Stimulated activated effector memory CD8-positive, alpha-beta T cell treated with anti-CD3 and anti-CD28 coated beads, Interleukin-12 subunit alpha, Interleukin-12 subunit beta, amount 100 ng/mL, for 72 hours (primary cell): ENCODE results near the gene MTG2.
A peak's percentile ranks its signal among the peaks of the same experiment; 100 is the strongest.
"Not testable (repeated sequence)": the region's sequence is repeated elsewhere in the genome, so short reads cannot be mapped to it uniquely, and the experiment has no call there.

Source experiments
- ATAC-seq: fragments of 150-1000 bp; cut with Tn5 transposase; 2 replicates; pipeline ENCODE4 v1.10.0; 2021
- DNase-seq, 2 donors: peaks; one replicate each; pipeline ENCODE4 v3.0.0; 2021 to 2022; ENCODE audit warnings: low spot score in 2 of 2
- H3K27ac Mint-ChIP-seq: one replicate; pipeline ENCODE4 v1.8.0; 2022; ENCODE audit warnings: mild to moderate bottlenecking, mixed read lengths
- H3K36me3 Mint-ChIP-seq: one replicate; pipeline ENCODE4 v1.8.0; 2022; ENCODE audit warnings: mild to moderate bottlenecking, mixed read lengths
- H3K4me1 Mint-ChIP-seq: one replicate; pipeline ENCODE4 v1.8.0; 2022; ENCODE audit warnings: mixed read lengths
- H3K4me3 Mint-ChIP-seq: one replicate; pipeline ENCODE4 v1.8.0; 2022; ENCODE audit warnings: mild to moderate bottlenecking, mixed read lengths
- H3K9me3 Mint-ChIP-seq: one replicate; pipeline ENCODE4 v1.8.0; 2022; ENCODE audit warnings: mixed read lengths

The MTG2 gene

DNA sequence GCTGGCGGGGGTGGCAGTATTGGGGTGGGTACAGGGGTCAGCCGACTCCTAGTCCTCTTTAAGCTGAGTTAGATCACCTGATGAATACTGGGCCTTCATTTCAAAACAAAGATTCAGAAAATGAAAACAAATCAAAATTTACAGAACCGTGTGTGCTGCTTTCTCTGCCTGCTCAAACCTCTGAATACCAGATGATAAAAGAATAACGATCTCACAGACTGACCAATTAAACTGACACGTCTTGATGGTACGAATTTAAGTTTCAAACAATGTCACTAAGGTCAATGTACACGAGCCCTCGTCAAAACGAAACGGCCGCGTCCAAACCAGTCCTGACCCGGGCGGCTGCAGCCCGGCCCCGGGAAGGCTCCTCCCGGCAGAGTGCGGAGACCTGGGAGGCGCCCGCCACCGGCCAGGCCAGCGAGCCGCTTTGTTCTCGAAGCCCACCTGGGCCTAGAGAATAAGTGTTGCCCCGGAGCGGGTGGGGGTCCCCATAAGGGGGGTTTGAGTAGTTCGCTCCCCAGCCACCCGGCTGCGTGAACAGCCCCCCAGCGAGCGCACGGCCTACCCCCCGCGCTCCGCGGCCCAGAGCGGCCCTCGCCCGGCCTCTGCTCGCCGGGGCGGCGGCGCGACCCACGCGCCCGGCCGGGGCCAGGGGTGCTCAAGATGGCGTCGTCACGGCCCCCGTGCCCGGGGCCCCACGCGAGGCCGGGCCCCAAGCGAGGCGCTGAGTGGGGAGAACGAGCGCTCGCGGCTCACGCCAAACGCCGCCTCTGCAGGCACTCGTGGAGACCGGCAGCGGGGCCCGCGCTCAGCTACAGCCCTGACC lies 40.4 kb upstream of the MTG2 start:
- H3K4me3 Mint-ChIP-seq: peak overlapping the region; percentile 89
- peak; percentile 35 for ATAC-seq
- H3K36me3 Mint-ChIP-seq: peaks cover 59% of the 10 kb centered on the region
- H3K9me3 Mint-ChIP-seq: no peaks in the 10 kb centered on the region
- H3K4me1 Mint-ChIP-seq: peaks cover 56% of the 10 kb centered on the region
- DNase-seq: peak in 1 of 2 donors; percentile 61
- H3K27ac Mint-ChIP-seq: peak overlapping the region; percentile 95

GRCh38 chr20:62143081-62143956 lies 39.5 kb upstream of the MTG2 start, which contains the start of the genes PSMA7 and SS18L1:
Gene PSMA7 (minus strand): TSS chr20:62143394. CDS start chr20:62143303, 91 bp downstream.
Gene SS18L1 (plus strand): TSS chr20:62143769. CDS start chr20:62143821, 52 bp downstream.
- DNase-seq: peak; percentile 78 to 87
- peak; percentile 91 for ATAC-seq
- Mint-ChIP-seq H3K4me1 (peaks cover 52% of the 10 kb centered on the region), H3K27ac (peak within 1 kb of the TSS; percentile 95), H3K4me3 (peak within 1 kb of the TSS; percentile 89), H3K36me3 (peaks cover 53% of the 10 kb centered on the region), H3K9me3 (no peaks in the 10 kb centered on the region)

DNA sequence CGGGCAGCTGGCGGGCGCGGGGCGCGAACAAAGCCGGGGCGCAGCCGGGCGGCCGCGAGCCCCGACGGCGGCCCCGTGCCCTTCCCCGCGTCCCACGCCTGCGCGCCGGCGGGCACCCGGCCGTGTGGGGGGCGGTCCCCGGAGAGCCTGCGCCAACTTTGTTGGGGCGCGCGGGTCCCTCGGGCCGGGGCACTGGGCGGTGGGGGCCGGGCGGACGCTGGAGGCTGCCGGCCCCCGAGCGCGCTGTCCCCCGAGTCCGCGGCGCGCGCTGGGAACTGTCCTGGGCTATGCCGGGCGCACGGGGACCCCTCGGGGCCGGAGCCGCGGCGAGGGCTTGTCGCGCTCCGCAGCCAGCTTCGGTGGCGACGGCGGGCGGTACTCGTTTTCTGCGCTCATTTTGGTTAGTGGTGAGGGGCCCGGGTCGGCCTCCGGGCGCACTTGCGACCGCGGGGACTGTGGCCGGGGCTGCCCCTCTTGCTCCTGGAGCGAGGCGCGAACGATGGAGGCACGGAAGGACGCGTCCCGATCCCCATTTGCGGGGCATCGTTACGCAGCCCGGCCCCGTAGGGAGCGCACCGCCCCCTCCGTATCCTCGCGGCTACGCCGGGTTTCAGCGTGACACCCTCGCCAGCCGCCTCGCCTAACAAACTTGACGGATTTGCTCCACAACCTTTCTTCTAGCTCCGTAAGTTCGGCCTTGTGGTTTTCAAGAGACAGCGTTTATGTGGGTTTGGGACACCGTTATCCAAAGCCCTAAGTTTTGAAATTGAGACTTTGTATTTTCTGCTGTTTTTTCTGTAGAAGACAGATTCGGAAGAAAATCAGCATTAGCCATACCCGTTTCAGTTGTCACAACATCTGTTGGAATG lies 38.6 kb upstream of the MTG2 start:
- peak; percentile 40 to 75 for DNase-seq
- H3K4me3 Mint-ChIP-seq: peak overlapping the region; percentile 89
- peaks cover 55% of the 10 kb centered on the region for H3K4me1 Mint-ChIP-seq
- peak; percentile 31 for ATAC-seq
- H3K27ac Mint-ChIP-seq: peak overlapping the region; percentile 56
- peaks cover 44% of the 10 kb centered on the region for H3K36me3 Mint-ChIP-seq
- H3K9me3 Mint-ChIP-seq: no peaks in the 10 kb centered on the region

DNA sequence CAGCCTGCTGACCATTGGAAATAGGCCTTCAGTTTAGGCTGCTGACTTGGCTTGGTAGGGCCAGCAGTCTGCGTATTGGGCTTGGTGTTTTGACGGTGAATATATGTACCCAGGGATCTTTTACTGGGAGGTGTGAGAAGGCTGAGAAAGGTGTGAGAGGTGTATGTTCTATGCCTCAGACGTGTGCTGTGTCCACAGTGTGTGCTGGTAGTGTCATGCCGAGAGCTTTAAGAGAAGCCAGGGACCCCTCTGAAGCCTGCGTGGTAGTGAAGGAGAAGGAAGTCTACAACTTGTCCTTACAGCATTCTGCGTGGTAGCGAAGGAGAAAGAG lies 37.2 kb upstream of the MTG2 start:
- H3K4me1 Mint-ChIP-seq: peaks cover 59% of the 10 kb centered on the region
- DNase-seq: no peak
- no peaks in the 10 kb centered on the region for H3K9me3 Mint-ChIP-seq
- H3K36me3 Mint-ChIP-seq: peaks cover 30% of the 10 kb centered on the region
- H3K4me3 Mint-ChIP-seq: peak overlapping the region; percentile 89
- H3K27ac Mint-ChIP-seq: no peak overlapping the region
- no peak for ATAC-seq

GRCh38 chr20:62146019-62146755 lies 36.6 kb upstream of the MTG2 start:
- ATAC-seq: no peak
- H3K9me3 Mint-ChIP-seq: no peaks in the 10 kb centered on the region
- peaks cover 54% of the 10 kb centered on the region for H3K4me1 Mint-ChIP-seq
- DNase-seq: no peak
- H3K4me3 Mint-ChIP-seq: no peak overlapping the region
- H3K27ac Mint-ChIP-seq: no peak overlapping the region
- peaks cover 25% of the 10 kb centered on the region for H3K36me3 Mint-ChIP-seq

GRCh38 chr20:62147125-62147524 lies 35.7 kb upstream of the MTG2 start:
- Mint-ChIP-seq H3K36me3 (peaks cover 15% of the 10 kb centered on the region), H3K27ac (no peak overlapping the region), H3K4me3 (no peak overlapping the region), H3K9me3 (no peaks in the 10 kb centered on the region), H3K4me1 (peaks cover 44% of the 10 kb centered on the region)
- no peak for ATAC-seq
- DNase-seq: no peak

- Mint-ChIP-seq H3K4me1 (peaks cover 44% of the 10 kb centered on the region), H3K9me3 (no peaks in the 10 kb centered on the region), H3K27ac (no peak overlapping the region), H3K36me3 (peaks cover 11% of the 10 kb centered on the region), H3K4me3 (no peak overlapping the region)
- ATAC-seq: no peak
- no peak for DNase-seq
Observed at GRCh38 chr20:62147528-62147927, 35.3 kb upstream of the MTG2 start.

- H3K27ac Mint-ChIP-seq, H3K4me3 Mint-ChIP-seq, ATAC-seq, DNase-seq, H3K9me3 Mint-ChIP-seq: not testable (repeated sequence)
- H3K4me1 Mint-ChIP-seq: peaks cover 51% of the 10 kb centered on the region
- peaks cover 17% of the 10 kb centered on the region for H3K36me3 Mint-ChIP-seq
Observed at GRCh38 chr20:62148383-62148782, 34.4 kb upstream of the MTG2 start.

DNA sequence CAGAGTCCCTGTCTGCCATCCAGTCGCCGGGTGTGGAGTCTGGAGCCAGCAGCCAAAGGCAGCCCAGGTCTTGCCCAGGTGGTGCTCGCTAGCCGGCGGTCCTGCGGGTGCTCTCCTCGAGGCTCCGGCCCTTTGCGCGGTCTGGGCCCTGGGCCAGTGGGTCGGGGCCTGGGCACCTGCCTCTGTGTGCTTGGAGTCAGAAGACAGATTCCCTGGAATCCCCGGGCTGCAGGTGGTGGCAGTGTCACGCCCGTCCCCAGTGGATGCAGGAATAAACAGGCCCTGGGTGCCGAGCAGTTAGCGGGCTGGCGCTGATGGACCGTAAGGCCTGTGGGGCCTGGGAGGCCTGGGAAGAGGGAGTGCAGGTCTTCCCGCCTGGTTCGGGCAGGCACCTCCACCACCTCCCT lies 33.9 kb upstream of the MTG2 start:
- Mint-ChIP-seq H3K9me3 (peaks cover 3% of the 10 kb centered on the region), H3K27ac (no peak overlapping the region), H3K4me1 (peaks cover 51% of the 10 kb centered on the region), H3K4me3 (no peak overlapping the region), H3K36me3 (peaks cover 21% of the 10 kb centered on the region)
- no peak for ATAC-seq
- DNase-seq: no peak

GRCh38 chr20:62149532-62150309 lies 33.1 kb upstream of the MTG2 start:
- DNase-seq: no peak
- H3K36me3 Mint-ChIP-seq: peaks cover 19% of the 10 kb centered on the region
- H3K4me1 Mint-ChIP-seq: peaks cover 47% of the 10 kb centered on the region
- H3K4me3 Mint-ChIP-seq: no peak overlapping the region
- no peak overlapping the region for H3K27ac Mint-ChIP-seq
- H3K9me3 Mint-ChIP-seq: peaks cover 3% of the 10 kb centered on the region
- no peak for ATAC-seq

DNA sequence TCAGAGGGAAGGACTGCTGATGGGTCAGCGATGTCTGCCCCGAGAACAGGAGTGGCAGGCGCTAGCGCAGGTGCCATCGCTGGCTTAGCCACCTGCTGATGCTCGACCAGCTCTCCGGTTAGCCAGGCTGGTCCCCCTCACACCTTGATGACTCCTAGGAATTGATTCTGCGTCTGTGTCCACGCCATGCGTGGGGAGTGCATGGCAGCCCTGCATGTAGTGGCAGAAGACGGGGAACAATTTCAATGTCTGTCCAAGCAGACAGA lies 32.6 kb upstream of the MTG2 start:
- Mint-ChIP-seq H3K36me3 (peaks cover 18% of the 10 kb centered on the region), H3K9me3 (peaks cover 3% of the 10 kb centered on the region), H3K4me1 (peaks cover 42% of the 10 kb centered on the region), H3K27ac (no peak overlapping the region), H3K4me3 (no peak overlapping the region)
- DNase-seq (no peak), ATAC-seq (no peak)

DNA sequence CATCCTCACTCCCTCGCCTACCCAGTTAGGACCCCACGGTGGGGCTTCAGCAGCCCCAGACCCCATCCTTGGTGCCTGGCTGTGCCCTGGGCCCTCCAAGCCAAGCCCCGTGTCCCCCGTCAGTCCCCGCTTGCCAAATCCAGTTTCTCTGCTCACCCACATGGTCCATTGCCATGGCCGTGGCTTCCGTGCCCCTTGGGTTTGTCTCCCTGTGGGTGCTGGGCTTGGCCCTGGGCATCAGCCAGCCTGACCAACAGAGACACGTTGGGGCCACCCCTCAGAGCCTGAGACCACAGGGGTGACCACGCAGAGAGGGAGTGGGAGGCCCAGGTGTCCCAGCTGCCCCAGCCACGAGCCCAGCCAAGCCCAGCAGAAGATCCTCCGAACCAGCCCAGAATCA lies 31.6 kb upstream of the MTG2 start:
- ATAC-seq (no peak), DNase-seq (no peak)
- Mint-ChIP-seq H3K9me3 (peaks cover 3% of the 10 kb centered on the region), H3K4me3 (no peak overlapping the region), H3K4me1 (peaks cover 44% of the 10 kb centered on the region), H3K27ac (no peak overlapping the region), H3K36me3 (peaks cover 18% of the 10 kb centered on the region)

- ATAC-seq: no peak
Observed at GRCh38 chr20:62151835-62152364, 30.9 kb upstream of the MTG2 start.

More at GRCh38 chr20:62151835-62152364, 30.9 kb upstream of the MTG2 start:
- H3K36me3 Mint-ChIP-seq: peaks cover 18% of the 10 kb centered on the region
- no peak overlapping the region for H3K27ac Mint-ChIP-seq
- H3K4me1 Mint-ChIP-seq: peaks cover 46% of the 10 kb centered on the region
- H3K9me3 Mint-ChIP-seq: peaks cover 3% of the 10 kb centered on the region
- H3K4me3 Mint-ChIP-seq: no peak overlapping the region
- DNase-seq: no peak
